HepG2 (cell line): ENCODE results near the gene KRT77. TPM values are rescaled to one million over a fixed set of nuclear protein-coding genes. Genes with fewer than 3 reads are reported as not detected.

Experiments
- ATAC-seq: fragments of 200-7000 bp; cut with Tn5 transposase; 3 replicates; pipeline ENCODE4 v1.9.1; 2020; ENCODE audit warnings: mild to moderate bottlenecking, moderate library complexity
- BruUV-seq: library from RNA; stranded (reverse); fragments of 400-500 nt; replicated peaks from 2 replicates; lab custom pipeline; 2021; lab: Mats Ljungman, UMichigan
- CTCF ChIA-PET: fragments of 300-600 bp; formaldehyde crosslinking; extraction: SDS; loops from one replicate; lab custom pipeline; 2021; ENCODE audit warnings: low total read pairs, inconsistent platforms, low intra/inter-chr PET ratio; lab: Yijun Ruan, JAX
- POLR2A ChIA-PET: fragments of 350-600 bp; sonication (Branson Sonifier 250); formaldehyde crosslinking; loops from one replicate; lab custom pipeline; 2020; ENCODE audit warnings: antibody characterized with exemption, inconsistent platforms; lab: Yijun Ruan, JAX
- DNase-seq: peaks from one replicate; pipeline ENCODE4 v3.0.0-alpha.2; 2015; ENCODE audit warnings: low spot score
- FAIRE-seq: peaks from 3 replicates; lab custom pipeline; 2011; peaks lifted over from hg19 to GRCh38; lab: Jason Lieb, UNC
- H2AFZ ChIP-seq: one replicate; pipeline ENCODE4 v1.6.1; 2011; ENCODE audit warnings: low read length, inconsistent platforms
- H3K27ac ChIP-seq: fragments of 300-600 bp; 3 replicates; pipeline ENCODE4 v1.8.0; 2011; ENCODE audit warnings: mixed run types, mild to moderate bottlenecking, mixed read lengths, low read length, inconsistent platforms; ENCODE audit not compliant: insufficient read depth; ENCODE audit errors: extremely low read length
- H3K27me3 ChIP-seq, 2 experiments: fragments of 200-600 bp in 1 of 2; 2 replicates in 1 of 2; 3 replicates in 1 of 2; pipeline versions ENCODE4 v1.6.0 to v1.8.0; 2011; ENCODE audit warnings: low read length in 2 of 2, mild to moderate bottlenecking in 2 of 2, moderate library complexity in 2 of 2, inconsistent platforms in 1 of 2; ENCODE audit not compliant: insufficient read depth in 2 of 2, control insufficient read depth in 1 of 2
- H3K36me3 ChIP-seq, 2 experiments: fragments of 200-600 bp in 1 of 2; replicated peaks in 1 of 2; 2 replicates in 1 of 2; 3 replicates in 1 of 2; pipeline versions ENCODE4 v1.5.1 to v1.8.0; 2011; ENCODE audit warnings: low read length in 2 of 2, inconsistent platforms in 1 of 2; ENCODE audit not compliant: insufficient read depth in 2 of 2, control insufficient read depth in 1 of 2
- H3K4me1 ChIP-seq: 2 replicates; pipeline ENCODE4 v1.5.1; 2012; ENCODE audit warnings: low read length, inconsistent platforms; ENCODE audit not compliant: insufficient read depth
- H3K4me2 ChIP-seq: 2 replicates; pipeline ENCODE4 v1.6.0; 2011; ENCODE audit warnings: low read depth, low read length, inconsistent platforms
- H3K4me3 ChIP-seq, 3 experiments: fragments of 200-600 bp in 1 of 3; sonication (generic), shearing (Covaris generic) in 1 of 3; replicated peaks in 1 of 3; 2 replicates each; pipeline ENCODE4 v1.5.1; 2011 to 2016; ENCODE audit warnings: low read length in 3 of 3, inconsistent platforms in 2 of 3, low read depth in 2 of 3, mild to moderate bottlenecking in 2 of 3, control low read depth in 1 of 3, mixed read lengths in 1 of 3; ENCODE audit not compliant: insufficient read depth in 1 of 3
- H3K79me2 ChIP-seq: one replicate; pipeline ENCODE4 v1.6.1; 2011; ENCODE audit warnings: low read length, inconsistent platforms; ENCODE audit not compliant: insufficient read depth
- H3K9ac ChIP-seq: 2 replicates; pipeline ENCODE4 v1.6.0; 2011; ENCODE audit warnings: mild to moderate bottlenecking, low read depth, low read length, inconsistent platforms; ENCODE audit not compliant: insufficient read depth
- H3K9me3 ChIP-seq: 2 replicates; pipeline ENCODE4 v1.5.1; 2012; ENCODE audit warnings: mild to moderate bottlenecking, low read length
- H4K20me1 ChIP-seq: 2 replicates; pipeline ENCODE4 v1.6.0; 2011; ENCODE audit warnings: inconsistent platforms, mild to moderate bottlenecking, low read length, moderate library complexity; ENCODE audit not compliant: insufficient read depth
- DPF2 ChIP-seq: sonication (generic); formaldehyde crosslinking; IDR thresholded peaks from 2 replicates; pipeline ENCODE4 v1.4.0; 2020; ENCODE audit warnings: mild to moderate bottlenecking, low read depth, missing genetic modification reagents, borderline replicate concordance
- EHMT2 ChIP-seq: fragments of 200-600 bp; sonication (generic); IDR thresholded peaks from 2 replicates; pipeline ENCODE4 v1.7.0; 2017; ENCODE audit warnings: antibody characterized with exemption, low read depth, low read length, borderline replicate concordance
- ESRRA ChIP-seq: sonication (generic); formaldehyde crosslinking; IDR thresholded peaks from 2 replicates; pipeline ENCODE4 v1.5.1; 2020; ENCODE audit warnings: mild to moderate bottlenecking, low read depth, missing genetic modification reagents
- FOSL1 ChIP-seq: sonication (generic); formaldehyde crosslinking; IDR thresholded peaks from 2 replicates; pipeline ENCODE4 v1.9.0; 2021; ENCODE audit warnings: missing genetic modification reagents, borderline replicate concordance
- FOXM1 ChIP-seq: sonication (generic); formaldehyde crosslinking; IDR thresholded peaks from 2 replicates; pipeline ENCODE4 v1.5.0; 2020; ENCODE audit warnings: missing genetic modification reagents
- IRF2 ChIP-seq: IDR thresholded peaks from 2 replicates; pipeline ENCODE4 v1.6.1; 2018; ENCODE audit warnings: missing genetic modification reagents, missing compliant biosample characterization
- MBD4 ChIP-seq: IDR thresholded peaks from 2 replicates; pipeline ENCODE4 v1.6.1; 2012; ENCODE audit warnings: low read length, inconsistent platforms, borderline replicate concordance
- MBNL3 ChIP-seq: fragments of 250-450 bp; sonication (Bioruptor Pico); conservative IDR thresholded peaks from 2 replicates; pipeline ENCODE4 v1.8.0; 2022; ENCODE audit warnings: mild to moderate bottlenecking, inconsistent platforms
- MNT ChIP-seq: fragments of 450-650 bp; IDR thresholded peaks from 2 replicates; pipeline ENCODE4 v1.6.1; 2016
- POGZ ChIP-seq: sonication (generic); formaldehyde crosslinking; IDR thresholded peaks from 2 replicates; pipeline ENCODE4 v1.4.0; 2020; ENCODE audit warnings: mild to moderate bottlenecking, missing genetic modification reagents
- SALL2 ChIP-seq: sonication (generic); formaldehyde crosslinking; IDR thresholded peaks from 2 replicates; pipeline ENCODE4 v1.8.1; 2023; ENCODE audit warnings: mild to moderate bottlenecking, missing genetic modification reagents, inconsistent platforms
- ZNF142 ChIP-seq: sonication (generic); formaldehyde crosslinking; IDR thresholded peaks from 2 replicates; pipeline ENCODE4 v1.4.0; 2020; ENCODE audit warnings: missing genetic modification reagents
- ZNF256 ChIP-seq: sonication (generic); formaldehyde crosslinking; conservative IDR thresholded peaks from 2 replicates; pipeline ENCODE4 v1.4.0; 2020; ENCODE audit warnings: missing genetic modification reagents
- ZNF282 ChIP-seq: fragments of 450-650 bp; IDR thresholded peaks from 2 replicates; pipeline ENCODE4 v1.6.1; 2018; ENCODE audit not compliant: partially characterized antibody
- ZNF296 ChIP-seq: sonication (generic); formaldehyde crosslinking; conservative IDR thresholded peaks from 2 replicates; pipeline ENCODE4 v1.5.0; 2020; ENCODE audit warnings: mild to moderate bottlenecking, missing genetic modification reagents
- ZNF3 ChIP-seq: IDR thresholded peaks from 2 replicates; pipeline ENCODE4 v1.7.0; 2017; ENCODE audit warnings: inconsistent platforms
- ZNF75D ChIP-seq: sonication (generic); formaldehyde crosslinking; IDR thresholded peaks from 2 replicates; pipeline ENCODE4 v1.8.1; 2023; ENCODE audit warnings: missing genetic modification reagents, mild to moderate bottlenecking, borderline replicate concordance
- ZSCAN21 ChIP-seq: sonication (generic); formaldehyde crosslinking; IDR thresholded peaks from 2 replicates; pipeline ENCODE4 v1.8.0; 2022; ENCODE audit warnings: mild to moderate bottlenecking, missing genetic modification reagents, moderate library complexity, borderline replicate concordance
- ZSCAN29 ChIP-seq: sonication (generic); formaldehyde crosslinking; conservative IDR thresholded peaks from 2 replicates; pipeline ENCODE4 v1.4.0; 2020; ENCODE audit warnings: mild to moderate bottlenecking, missing genetic modification reagents
- WGBS: methylation state at CpG from one replicate; pipeline ENCODE4 v1.1.6; 2017; ENCODE audit warnings: low lambda C conversion rate; 5-methylcytosine and 5-hydroxymethylcytosine counted together
- in situ Hi-C: cut with HindIII; loops from 2 replicates; pipeline ENCODE4 v1.10.0; 2017; ENCODE audit warnings: low pct_unique_long_range_greater_than_20kb; ENCODE audit not compliant: extremely low pct_ligation_motif_present
- intact Hi-C: fragments of 100-400 bp; cut with micrococcal nuclease; formaldehyde crosslinking; loops from one replicate; pipeline ENCODE4 v1.10.0; 2022; ENCODE audit not compliant: unreplicated experiment
- polyA plus RNA-seq, 8 experiments: library from polyadenylated mRNA; depleted of rRNA in 3 of 8; stranded (reverse) in 7 of 8; unstranded in 1 of 8; fragments of >200 nt; fragmentation: Illumina TruSeq in 4 of 8; extraction: Trizol in 4 of 8; gene quantifications; 2 replicates each; pipeline versions ENCODE4 v1.2.1 to v1.2.3, GENCODE V29; 2011 to 2016; ENCODE audit warnings: low read depth in 4 of 8, missing spikeins in 1 of 8, mixed read lengths in 1 of 8; ENCODE audit not compliant: insufficient read depth in 1 of 8
- total RNA-seq, 5 experiments: library from RNA; depleted of rRNA; stranded (reverse); fragments of >200 nt; fragmentation: Illumina TruSeq; extraction: Trizol; gene quantifications; 2 replicates each; pipeline ENCODE4 v1.2.3, GENCODE V29; 2016; ENCODE audit warnings: low read depth in 1 of 5

Gene KRT77
- total and polyA plus RNA-seq, 2 of the 13 experiments (the other 11 are each of a cell fraction or from before 2014, with no cell fraction given) = not detected

- no peak for TF ChIP-seq ZNF75D (CRISPR knock-in tag)
- no peak for TF ChIP-seq MBD4
- TF ChIP-seq ZNF256 = no peak
These were observed 31.8 kb upstream of the KRT77 start (continued) for GRCh38 chr12:52735106-52735505.

GRCh38 chr12:52730793-52731192 lies 27.5 kb upstream of the KRT77 start:
- peaks cover 2 to 42% of the 10 kb centered on the region in 2 experiments; a peak in 3 of 5 replicates for H3K27me3 ChIP-seq
- H3K27ac ChIP-seq = no peak overlapping the region
- in situ Hi-C loops = no loop called here
- no peaks in the 10 kb centered on the region for H3K79me2 ChIP-seq
- H3K9me3 ChIP-seq = no peaks in the 10 kb centered on the region
- H4K20me1 ChIP-seq = no peaks in the 10 kb centered on the region
- POLR2A ChIA-PET = no interaction called here
- no peak overlapping the region for H3K4me3 ChIP-seq
- no peaks in the 10 kb centered on the region for H3K36me3 ChIP-seq
- no peak overlapping the region for H3K4me2 ChIP-seq
- CTCF ChIA-PET = no interaction called here
- ATAC-seq (no peak), DNase-seq (no peak), FAIRE-seq (no peak)
- no peak overlapping the region for H3K9ac ChIP-seq
- no peaks in the 10 kb centered on the region for H3K4me1 ChIP-seq
- H2AFZ ChIP-seq = no peak overlapping the region
- BruUV-seq = no TSS peak
- intact Hi-C loops = no loop called here
- 2% methylated on average over 2 of the region's 2 CpGs for WGBS
- TF ChIP-seq EHMT2 = no peak
- TF ChIP-seq ESRRA (CRISPR knock-in tag) = no peak
- TF ChIP-seq DPF2 (CRISPR knock-in tag) = no peak
- TF ChIP-seq MBNL3 = no peak
- TF ChIP-seq ZSCAN29 (CRISPR knock-in tag) = no peak
- no peak for TF ChIP-seq FOSL1 (CRISPR knock-in tag)
- no peak for TF ChIP-seq ZNF142 (CRISPR knock-in tag)
- no peak for TF ChIP-seq ZNF3 (CRISPR knock-in tag)
- no peak for TF ChIP-seq ZSCAN21 (CRISPR knock-in tag)
- TF ChIP-seq MNT = no peak
- no peak for TF ChIP-seq ZNF296 (CRISPR knock-in tag)
- TF ChIP-seq FOXM1 (CRISPR knock-in tag) = no peak
- TF ChIP-seq ZNF282 = no peak
- TF ChIP-seq POGZ (CRISPR knock-in tag) = no peak
- TF ChIP-seq SALL2 (CRISPR knock-in tag) = no peak
- no peak for TF ChIP-seq IRF2 (CRISPR knock-in tag)
